Peyer's patch (tissue), 4 donors: ENCODE results near the gene SRD5A1. TPM values are rescaled to one million over a fixed set of nuclear protein-coding genes. Genes with fewer than 3 reads are reported as not detected.

Experiments used
- DNase-seq, 3 donors: peaks; one replicate each; pipeline ENCODE4 v3.0.0-alpha.2; 2017 to 2019
- H3K27ac ChIP-seq, 4 donors: fragments of 200-600 bp; sonication (generic); one replicate each; pipeline ENCODE4 v1.5.1; 2016 to 2019
- H3K27me3 ChIP-seq, 2 donors: fragments of 200-600 bp; sonication (generic); one replicate each; pipeline ENCODE4 v1.5.1; 2019
- H3K36me3 ChIP-seq, 3 donors: fragments of 200-600 bp; sonication (generic); one replicate each; pipeline ENCODE4 v1.5.1; 2016 to 2019
- H3K4me1 ChIP-seq, 4 donors: fragments of 200-600 bp; sonication (generic); one replicate each; pipeline ENCODE4 v1.5.1; 2016 to 2019
- H3K4me3 ChIP-seq, 4 donors: fragments of 200-600 bp; sonication (generic); 1 replicate in 3 of 4; 2 replicates in 1 of 4; pipeline ENCODE4 v1.5.1; 2016 to 2019; ENCODE audit warnings: mild to moderate bottlenecking in 1 of 4
- H3K9me3 ChIP-seq, 4 donors: fragments of 200-600 bp; sonication (generic); one replicate each; pipeline ENCODE4 v1.5.1; 2016 to 2019; ENCODE audit warnings: mild to moderate bottlenecking in 1 of 4
- CTCF ChIP-seq, 6 experiments: fragments of 450-650 bp in 4 of 6; fragments of 200-600 bp in 2 of 6; sonication (generic) in 1 of 6; IDR thresholded peaks; one replicate each; pipeline ENCODE4 v1.5.1; 2017 to 2019; ENCODE audit warnings: antibody characterized with exemption in 6 of 6, mild to moderate bottlenecking in 3 of 6, moderate library complexity in 1 of 6
- POLR2A ChIP-seq, 2 donors: fragments of 450-650 bp; IDR thresholded peaks; one replicate each; pipeline ENCODE4 v1.5.1; 2017; ENCODE audit warnings: antibody characterized with exemption in 2 of 2, mild to moderate bottlenecking in 2 of 2, moderate library complexity in 2 of 2
- total RNA-seq, 4 donors: library from RNA; depleted of rRNA; stranded (reverse); fragments of >200 nt; gene quantifications; one replicate each; pipeline ENCODE4 v1.1.0, GENCODE V29; 2016

The SRD5A1 gene, protein sequence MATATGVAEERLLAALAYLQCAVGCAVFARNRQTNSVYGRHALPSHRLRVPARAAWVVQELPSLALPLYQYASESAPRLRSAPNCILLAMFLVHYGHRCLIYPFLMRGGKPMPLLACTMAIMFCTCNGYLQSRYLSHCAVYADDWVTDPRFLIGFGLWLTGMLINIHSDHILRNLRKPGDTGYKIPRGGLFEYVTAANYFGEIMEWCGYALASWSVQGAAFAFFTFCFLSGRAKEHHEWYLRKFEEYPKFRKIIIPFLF
- total RNA-seq = 10 to 100 TPM in 3 of 4 donors, 1 to 10 TPM in 1; 5.8 to 16.9 (median 13.1) TPM

DNA sequence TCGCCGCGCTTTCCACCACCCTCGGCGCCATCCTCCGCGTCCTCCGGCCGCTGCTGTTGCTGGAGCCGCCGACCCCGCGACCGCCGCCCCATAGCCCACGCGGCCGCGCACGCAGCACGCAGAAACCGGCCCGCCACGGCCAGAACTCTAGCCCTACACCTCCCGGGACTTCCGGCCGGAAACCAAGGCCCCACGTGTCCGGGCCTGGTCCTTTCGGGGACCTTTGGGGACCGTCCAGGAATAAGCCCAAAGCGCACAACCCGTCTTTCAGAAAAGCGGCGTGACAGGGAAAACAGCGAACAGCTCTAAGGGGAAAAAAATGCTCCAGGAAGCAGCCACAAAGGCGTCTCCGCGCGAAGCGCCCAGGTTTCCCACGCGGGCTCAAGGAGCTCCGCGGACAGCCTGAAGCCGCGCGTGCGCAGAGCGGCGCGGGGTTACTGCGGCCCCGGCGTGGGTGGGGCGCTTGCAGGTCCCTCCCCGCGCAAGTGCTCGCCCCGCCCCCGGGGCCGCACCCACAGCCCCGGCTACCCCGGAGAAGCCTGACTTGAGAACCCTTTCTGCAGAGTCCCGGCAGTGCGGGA, at the start of gene SRD5A1, which contains the start of gene NSUN2:
SRD5A1 (plus strand) TSS at position 553 of the 581 bp plus-strand sequence. CDS start 137 bp downstream, outside the sequence.
NSUN2 (minus strand) TSS at position 157 of the 581 bp plus-strand sequence; CDS start at position 92, 65 bp downstream.
- DNase-seq = peak; percentile 90 to 96 (median 96)
- H3K27ac ChIP-seq = peak within 1 kb of the TSS; percentile 86 to 95 (median 90)
- no peaks in the 10 kb centered on the region for H3K27me3 ChIP-seq
- no peak for TF ChIP-seq CTCF (IDR thresholded peaks at IDR 0.05)
- peak; percentile 24 to 28 for TF ChIP-seq POLR2A (IDR thresholded peaks at IDR 0.05)
- peaks cover 0 to 25% (median 3%) of the 10 kb centered on the region in 4 donors for H3K4me1 ChIP-seq
- H3K4me3 ChIP-seq = peak within 1 kb of the TSS; percentile 73 to 98 (median 86)
- H3K36me3 ChIP-seq = peaks cover 0 to 26% (median 0%) of the 10 kb centered on the region in 3 donors
- no peaks in the 10 kb centered on the region for H3K9me3 ChIP-seq

DNA sequence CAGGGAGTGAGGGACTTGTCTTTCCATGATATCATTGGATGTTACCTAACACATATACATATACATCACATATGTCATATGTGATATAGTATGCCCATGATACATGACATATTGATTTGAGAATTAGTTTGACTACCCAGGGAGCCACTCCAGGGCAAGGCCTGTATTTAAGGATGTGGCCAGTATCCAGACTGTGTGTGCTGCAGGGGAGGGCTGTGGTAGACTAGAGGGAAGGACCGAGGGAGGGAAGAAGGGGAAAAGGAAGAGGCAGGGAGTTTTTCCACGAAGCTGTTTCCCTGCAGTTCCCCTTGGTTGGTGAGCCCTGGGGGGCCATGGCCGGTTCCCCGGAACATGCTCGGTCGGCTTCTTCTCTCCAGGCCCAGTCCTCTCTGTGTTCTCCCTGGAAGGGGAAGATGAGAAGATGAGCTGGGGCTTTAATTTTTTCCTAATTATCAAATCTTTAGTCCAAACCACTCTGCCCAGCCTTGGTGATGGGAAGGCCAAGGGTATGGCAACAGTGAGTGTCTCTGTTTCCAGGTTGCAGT, 49.1 kb upstream of the SRD5A1 start:
- TF ChIP-seq POLR2A (IDR thresholded peaks at IDR 0.05) = no peak
- no peak for TF ChIP-seq CTCF (IDR thresholded peaks at IDR 0.05)
- no peaks in the 10 kb centered on the region for H3K9me3 ChIP-seq
- no peaks in the 10 kb centered on the region for H3K36me3 ChIP-seq
- no peak for DNase-seq
- no peak overlapping the region for H3K4me3 ChIP-seq
- H3K27ac ChIP-seq = no peak overlapping the region
- peaks cover 0 to 8% of the 10 kb centered on the region in 2 donors for H3K27me3 ChIP-seq
- H3K4me1 ChIP-seq = peaks cover 0 to 7% (median 2%) of the 10 kb centered on the region in 4 donors

GRCh38 chr5:6584727-6585126, 48.5 kb upstream of the SRD5A1 start:
- Histone ChIP-seq H3K27me3 (peaks cover 0 to 8% of the 10 kb centered on the region in 2 donors), H3K4me1 (peaks cover 0 to 7% (median 2%) of the 10 kb centered on the region in 4 donors), H3K9me3 (no peaks in the 10 kb centered on the region), H3K4me3 (no peak overlapping the region), H3K27ac (no peak overlapping the region), H3K36me3 (no peaks in the 10 kb centered on the region)
- TF ChIP-seq CTCF (IDR thresholded peaks at IDR 0.05) (no peak), POLR2A (IDR thresholded peaks at IDR 0.05) (no peak)
- DNase-seq = no peak

- no peak for DNase-seq
- TF ChIP-seq CTCF (IDR thresholded peaks at IDR 0.05) = no peak
- no peak for TF ChIP-seq POLR2A (IDR thresholded peaks at IDR 0.05)
- Histone ChIP-seq H3K4me1 (peaks cover 0 to 7% (median 2%) of the 10 kb centered on the region in 4 donors), H3K27me3 (peaks cover 0 to 8% of the 10 kb centered on the region in 2 donors), H3K27ac (no peak overlapping the region), H3K4me3 (no peak overlapping the region), H3K9me3 (no peaks in the 10 kb centered on the region), H3K36me3 (no peaks in the 10 kb centered on the region)
Measured at GRCh38 chr5:6585168-6585567, 48.1 kb upstream of the SRD5A1 start.

DNA sequence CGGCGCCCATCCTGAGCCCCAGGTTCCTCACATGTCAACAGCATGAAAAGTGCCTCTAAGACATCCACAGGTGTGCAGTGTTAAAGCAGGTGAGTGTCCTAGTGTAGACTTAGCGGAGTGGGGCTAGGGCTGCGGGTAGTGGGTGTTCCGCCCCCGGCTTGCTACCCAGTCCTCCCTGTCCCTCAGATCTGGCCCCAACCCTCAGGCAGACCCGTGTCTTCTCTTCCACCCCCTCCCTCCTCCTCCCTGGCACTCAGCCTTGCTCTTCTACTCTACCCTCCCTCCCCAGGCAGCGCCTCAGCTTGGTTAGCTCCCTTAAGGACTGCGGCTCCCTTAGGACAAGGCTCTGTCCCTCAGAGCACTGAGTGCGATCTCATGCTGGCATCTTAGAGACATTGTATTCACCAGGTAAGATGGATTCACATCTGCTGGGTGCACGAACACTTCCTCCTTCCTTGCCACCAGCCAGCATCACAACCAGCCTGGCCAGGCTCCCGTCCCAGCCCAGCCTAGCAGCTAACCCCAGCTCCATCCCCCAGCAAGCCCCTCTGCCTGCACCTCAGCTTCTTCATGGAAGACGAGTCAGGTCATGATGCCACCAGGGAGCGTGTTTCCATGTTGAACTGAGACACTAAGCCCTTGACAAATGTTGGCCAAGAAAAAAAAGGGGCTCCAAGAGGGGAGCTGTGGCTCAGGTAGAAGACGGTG, 47.1 kb upstream of the SRD5A1 start:
- Histone ChIP-seq H3K27me3 (peaks cover 0 to 8% of the 10 kb centered on the region in 2 donors), H3K36me3 (no peaks in the 10 kb centered on the region), H3K4me3 (no peak overlapping the region), H3K4me1 (peaks cover 0 to 7% (median 2%) of the 10 kb centered on the region in 4 donors), H3K9me3 (no peaks in the 10 kb centered on the region), H3K27ac (no peak overlapping the region)
- TF ChIP-seq POLR2A (IDR thresholded peaks at IDR 0.05) (no peak), CTCF (IDR thresholded peaks at IDR 0.05) (no peak)
- DNase-seq = no peak
